ENCODE measurements around the gene C4orf36.

DNA sequence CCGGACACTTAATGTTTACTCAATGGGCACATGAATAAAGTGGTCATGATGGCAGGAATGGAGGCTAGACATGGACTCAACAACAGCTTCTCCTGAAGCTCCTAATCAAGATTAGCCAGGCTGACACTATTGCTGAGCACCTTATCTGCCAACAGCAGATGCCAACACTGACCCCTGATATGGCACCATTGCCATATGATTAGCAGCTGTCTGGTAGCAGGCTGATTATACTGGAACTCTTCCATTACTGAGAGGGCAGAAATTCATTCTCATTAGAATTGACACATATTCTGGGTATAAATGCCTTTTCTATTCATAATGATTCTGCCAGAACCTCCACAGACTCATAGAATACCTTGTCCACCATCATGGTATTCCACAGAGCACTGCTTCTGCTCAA, 24.2 kb upstream of the C4orf36 start:
- TF ChIP-seq CTCF (IDR thresholded peaks at IDR 0.05) (no peak), POLR2A (IDR thresholded peaks at IDR 0.05) (no peak)
